KOPT-K1 (cell line): ENCODE results near the gene LRMDA.

Experiments used
- H3K27ac ChIP-seq: fragments of 200-600 bp; sonication (generic); 2 replicates; pipeline ENCODE4 v1.5.1; 2016; ENCODE audit warnings: antibody characterized with exemption, mild to moderate bottlenecking, low read depth, low read length; ENCODE audit not compliant: poor library complexity, severe bottlenecking
- H3K36me3 ChIP-seq: fragments of 200-600 bp; sonication (generic); 2 replicates; pipeline ENCODE4 v1.5.1; 2017; ENCODE audit warnings: antibody characterized with exemption, mild to moderate bottlenecking, low read length, moderate library complexity; ENCODE audit not compliant: insufficient read depth
- H3K9me3 ChIP-seq: fragments of 200-600 bp; sonication (generic); 2 replicates; pipeline ENCODE4 v1.5.1; 2017; ENCODE audit warnings: antibody characterized with exemption, low read length, mild to moderate bottlenecking; ENCODE audit not compliant: insufficient read depth, poor library complexity, severe bottlenecking

Gene LRMDA

GRCh38 chr10:75694790-75695189 is 263.4 kb downstream of the LRMDA start:
- Histone ChIP-seq H3K27ac (no peak overlapping the region), H3K36me3 (no peaks in the 10 kb centered on the region), H3K9me3 (no peaks in the 10 kb centered on the region)

- Histone ChIP-seq H3K9me3 (no peaks in the 10 kb centered on the region), H3K27ac (no peak overlapping the region), H3K36me3 (no peaks in the 10 kb centered on the region)
Measured at GRCh38 chr10:75695994-75696393, 264.6 kb downstream of the LRMDA start.

GRCh38 chr10:75696536-75696935 is 265.1 kb downstream of the LRMDA start:
- Histone ChIP-seq H3K9me3 (no peaks in the 10 kb centered on the region), H3K27ac (no peak overlapping the region), H3K36me3 (no peaks in the 10 kb centered on the region)

GRCh38 chr10:75703191-75703854 is 271.9 kb downstream of the LRMDA start:
- Histone ChIP-seq H3K36me3 (no peaks in the 10 kb centered on the region), H3K27ac (no peak overlapping the region), H3K9me3 (no peaks in the 10 kb centered on the region)

- no peaks in the 10 kb centered on the region for H3K36me3 ChIP-seq
- H3K27ac ChIP-seq: no peak overlapping the region
- no peaks in the 10 kb centered on the region for H3K9me3 ChIP-seq
Measured at GRCh38 chr10:75705426-75705825, 274.0 kb downstream of the LRMDA start.

- H3K36me3 ChIP-seq: no peaks in the 10 kb centered on the region
- no peaks in the 10 kb centered on the region for H3K9me3 ChIP-seq
- no peak overlapping the region for H3K27ac ChIP-seq
Measured at GRCh38 chr10:75707080-75707840, 275.8 kb downstream of the LRMDA start.

GRCh38 chr10:75708060-75708459 is 276.6 kb downstream of the LRMDA start:
- Histone ChIP-seq H3K27ac (no peak overlapping the region), H3K9me3 (no peaks in the 10 kb centered on the region), H3K36me3 (no peaks in the 10 kb centered on the region)

GRCh38 chr10:75709245-75709644 is 277.8 kb downstream of the LRMDA start:
- Histone ChIP-seq H3K36me3 (no peaks in the 10 kb centered on the region), H3K27ac (no peak overlapping the region), H3K9me3 (no peaks in the 10 kb centered on the region)

- no peaks in the 10 kb centered on the region for H3K9me3 ChIP-seq
- no peak overlapping the region for H3K27ac ChIP-seq
- H3K36me3 ChIP-seq: no peaks in the 10 kb centered on the region
Measured at GRCh38 chr10:75709811-75710210, 278.4 kb downstream of the LRMDA start.

GRCh38 chr10:75712242-75712880 is 280.9 kb downstream of the LRMDA start:
- H3K27ac ChIP-seq: no peak overlapping the region
- H3K36me3 ChIP-seq: no peaks in the 10 kb centered on the region
- H3K9me3 ChIP-seq: no peaks in the 10 kb centered on the region

- H3K27ac ChIP-seq: no peak overlapping the region
- no peaks in the 10 kb centered on the region for H3K9me3 ChIP-seq
- no peaks in the 10 kb centered on the region for H3K36me3 ChIP-seq
Measured at GRCh38 chr10:75716506-75716905, 285.1 kb downstream of the LRMDA start.

- H3K9me3 ChIP-seq: no peaks in the 10 kb centered on the region
- H3K27ac ChIP-seq: no peak overlapping the region
- no peaks in the 10 kb centered on the region for H3K36me3 ChIP-seq
Measured at GRCh38 chr10:75717126-75717916, 285.9 kb downstream of the LRMDA start.

GRCh38 chr10:75718991-75719390 is 287.6 kb downstream of the LRMDA start:
- no peaks in the 10 kb centered on the region for H3K36me3 ChIP-seq
- no peaks in the 10 kb centered on the region for H3K9me3 ChIP-seq
- H3K27ac ChIP-seq: no peak overlapping the region

- Histone ChIP-seq H3K27ac (no peak overlapping the region), H3K9me3 (no peaks in the 10 kb centered on the region), H3K36me3 (no peaks in the 10 kb centered on the region)
Measured at GRCh38 chr10:75720157-75720556, 288.7 kb downstream of the LRMDA start.

- H3K27ac ChIP-seq: no peak overlapping the region
Measured at GRCh38 chr10:75722020-75722419, 290.6 kb downstream of the LRMDA start.

More at GRCh38 chr10:75722020-75722419, 290.6 kb downstream of the LRMDA start:
- no peaks in the 10 kb centered on the region for H3K36me3 ChIP-seq
- H3K9me3 ChIP-seq: no peaks in the 10 kb centered on the region
